Measurements from ENCODE around the gene ADAMTS17.

GRCh38 chr15:100053474-100054121 lies 288.2 kb downstream of the ADAMTS17 start:
- TF ChIP-seq POLR2A (IDR thresholded peaks at IDR 0.05), result no peak
- TF ChIP-seq, protein P1, sequence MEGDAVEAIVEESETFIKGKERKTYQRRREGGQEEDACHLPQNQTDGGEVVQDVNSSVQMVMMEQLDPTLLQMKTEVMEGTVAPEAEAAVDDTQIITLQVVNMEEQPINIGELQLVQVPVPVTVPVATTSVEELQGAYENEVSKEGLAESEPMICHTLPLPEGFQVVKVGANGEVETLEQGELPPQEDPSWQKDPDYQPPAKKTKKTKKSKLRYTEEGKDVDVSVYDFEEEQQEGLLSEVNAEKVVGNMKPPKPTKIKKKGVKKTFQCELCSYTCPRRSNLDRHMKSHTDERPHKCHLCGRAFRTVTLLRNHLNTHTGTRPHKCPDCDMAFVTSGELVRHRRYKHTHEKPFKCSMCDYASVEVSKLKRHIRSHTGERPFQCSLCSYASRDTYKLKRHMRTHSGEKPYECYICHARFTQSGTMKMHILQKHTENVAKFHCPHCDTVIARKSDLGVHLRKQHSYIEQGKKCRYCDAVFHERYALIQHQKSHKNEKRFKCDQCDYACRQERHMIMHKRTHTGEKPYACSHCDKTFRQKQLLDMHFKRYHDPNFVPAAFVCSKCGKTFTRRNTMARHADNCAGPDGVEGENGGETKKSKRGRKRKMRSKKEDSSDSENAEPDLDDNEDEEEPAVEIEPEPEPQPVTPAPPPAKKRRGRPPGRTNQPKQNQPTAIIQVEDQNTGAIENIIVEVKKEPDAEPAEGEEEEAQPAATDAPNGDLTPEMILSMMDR (IDR thresholded peaks at IDR 0.05), result no peak
- no peak for TF ChIP-seq EP300 (IDR thresholded peaks at IDR 0.05)
- no peak for TF ChIP-seq POLR2AphosphoS5 (IDR thresholded peaks at IDR 0.05)
